Epithelial cell of alveolus of lung (primary cell): ENCODE measurements around the gene SH2D2A. TPM values are rescaled to one million over a fixed set of nuclear protein-coding genes. Genes with fewer than 3 reads are reported as not detected.

Source experiments
- total RNA-seq: library from RNA; depleted of rRNA; stranded (reverse); fragments of >200 nt; gene quantifications from 2 replicates; pipeline ENCODE4 v1.2.1, GENCODE V29; 2015

The SH2D2A gene
- total RNA-seq = 0.32 and 2.1 TPM in 2 replicates

DNA sequence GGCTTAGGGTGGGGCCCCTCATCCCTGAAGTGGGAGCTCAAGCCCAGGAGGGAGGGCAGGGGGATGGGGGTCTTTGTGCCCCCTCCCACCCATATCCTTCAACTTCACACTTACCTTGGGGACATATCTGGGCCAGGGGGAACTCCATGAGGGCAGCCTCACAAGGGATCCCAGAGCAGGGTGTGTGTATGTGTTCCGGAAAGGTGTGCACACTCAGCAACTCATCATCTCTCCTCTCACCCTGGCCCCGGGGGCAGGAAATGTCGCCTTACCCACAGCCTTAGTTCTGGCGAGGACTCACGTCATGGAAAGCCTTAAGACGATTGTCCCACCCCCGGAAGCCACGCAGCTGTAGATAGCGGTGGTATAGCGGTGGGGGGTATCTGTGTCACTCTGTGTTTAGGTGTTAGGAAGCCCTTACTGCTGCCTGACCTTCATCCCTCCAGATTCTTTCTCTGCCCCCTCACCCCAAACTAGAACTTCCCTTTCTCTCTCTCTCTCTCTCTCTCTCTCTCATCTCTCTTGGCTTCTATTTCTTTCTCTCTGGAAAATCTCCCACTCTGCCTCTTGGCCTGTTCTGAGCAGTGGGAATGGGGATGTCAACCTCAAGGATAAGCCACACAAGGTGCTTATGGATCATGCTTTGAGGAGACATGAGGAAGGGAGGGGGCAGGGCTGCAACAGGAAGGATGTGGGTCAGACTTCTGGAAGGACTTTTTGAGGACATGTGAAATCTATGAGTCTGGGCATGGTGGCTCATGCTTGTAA lies at the start of gene SH2D2A:
TSS of gene SH2D2A (minus strand) at position 288 of the 768 bp plus-strand sequence. CDS start at position 148, 140 bp downstream.

DNA sequence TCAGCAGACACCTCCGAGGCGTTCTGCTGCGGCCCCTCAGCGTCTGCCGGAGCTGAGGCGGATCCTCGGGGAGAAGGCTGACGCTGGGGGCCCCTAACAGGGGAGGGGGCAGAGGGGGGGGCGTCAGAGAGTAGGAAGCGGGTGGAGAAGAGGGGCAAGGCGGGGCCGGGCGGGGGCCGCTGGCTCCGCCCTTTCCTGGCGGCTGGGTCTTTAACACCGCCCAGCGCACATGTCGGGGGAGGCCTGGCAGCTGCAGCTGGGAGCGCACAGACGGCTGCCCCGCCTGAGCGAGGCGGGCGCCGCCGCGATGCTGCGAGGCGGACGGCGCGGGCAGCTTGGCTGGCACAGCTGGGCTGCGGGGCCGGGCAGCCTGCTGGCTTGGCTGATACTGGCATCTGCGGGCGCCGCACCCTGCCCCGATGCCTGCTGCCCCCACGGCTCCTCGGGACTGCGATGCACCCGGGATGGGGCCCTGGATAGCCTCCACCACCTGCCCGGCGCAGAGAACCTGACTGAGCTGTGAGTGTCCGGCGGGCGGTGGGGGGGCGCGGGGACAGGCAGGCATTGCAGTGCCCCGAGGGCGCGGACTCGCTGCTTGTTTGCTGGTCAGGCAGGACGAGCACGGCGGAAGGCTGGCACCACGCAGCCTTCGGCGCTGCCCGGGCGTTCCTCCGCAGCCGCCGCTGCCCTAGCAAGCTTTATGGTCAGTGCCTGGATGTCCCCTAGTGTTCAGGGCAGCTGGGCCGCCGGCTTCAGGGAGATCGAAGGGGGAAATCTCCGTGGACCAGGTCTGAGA lies 44.2 kb upstream of the SH2D2A start, which contains the start of gene NTRK1:
TSS of gene NTRK1 (plus strand) at position 238 of the 796 bp plus-strand sequence. CDS start at position 308, 70 bp downstream.

DNA sequence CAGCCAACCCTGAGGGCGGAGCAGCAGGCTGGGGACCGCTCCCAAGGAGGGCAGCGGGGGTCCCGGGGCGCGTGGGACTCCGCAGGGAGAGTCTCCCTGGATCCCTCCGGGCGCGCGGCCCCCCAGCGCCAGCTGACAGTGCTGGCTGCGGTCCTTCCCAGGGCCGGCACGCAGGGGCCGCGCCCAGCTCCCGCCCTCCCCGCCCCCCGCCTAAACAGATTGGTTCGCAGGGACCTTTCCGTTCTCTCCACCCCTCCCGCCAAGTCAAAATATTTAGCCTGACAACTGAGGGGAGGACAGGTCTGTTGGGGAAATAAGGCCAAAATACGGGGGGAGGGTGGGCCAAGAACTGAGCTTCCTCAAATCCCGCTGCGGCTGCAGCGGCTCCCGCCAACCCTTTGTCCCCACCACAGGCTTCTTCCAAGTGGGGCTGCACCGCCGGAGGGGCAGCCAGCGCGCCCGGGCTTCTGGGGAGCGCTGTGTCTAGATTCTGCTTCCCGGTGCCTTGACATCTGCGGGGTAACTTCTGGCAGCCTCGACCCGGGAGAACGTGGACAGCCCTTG lies 42.4 kb upstream of the SH2D2A start, which contains the start of gene INSRR:
TSS of gene INSRR (minus strand) at position 159 of the 564 bp plus-strand sequence. CDS start 496 bp downstream, outside the sequence.

DNA sequence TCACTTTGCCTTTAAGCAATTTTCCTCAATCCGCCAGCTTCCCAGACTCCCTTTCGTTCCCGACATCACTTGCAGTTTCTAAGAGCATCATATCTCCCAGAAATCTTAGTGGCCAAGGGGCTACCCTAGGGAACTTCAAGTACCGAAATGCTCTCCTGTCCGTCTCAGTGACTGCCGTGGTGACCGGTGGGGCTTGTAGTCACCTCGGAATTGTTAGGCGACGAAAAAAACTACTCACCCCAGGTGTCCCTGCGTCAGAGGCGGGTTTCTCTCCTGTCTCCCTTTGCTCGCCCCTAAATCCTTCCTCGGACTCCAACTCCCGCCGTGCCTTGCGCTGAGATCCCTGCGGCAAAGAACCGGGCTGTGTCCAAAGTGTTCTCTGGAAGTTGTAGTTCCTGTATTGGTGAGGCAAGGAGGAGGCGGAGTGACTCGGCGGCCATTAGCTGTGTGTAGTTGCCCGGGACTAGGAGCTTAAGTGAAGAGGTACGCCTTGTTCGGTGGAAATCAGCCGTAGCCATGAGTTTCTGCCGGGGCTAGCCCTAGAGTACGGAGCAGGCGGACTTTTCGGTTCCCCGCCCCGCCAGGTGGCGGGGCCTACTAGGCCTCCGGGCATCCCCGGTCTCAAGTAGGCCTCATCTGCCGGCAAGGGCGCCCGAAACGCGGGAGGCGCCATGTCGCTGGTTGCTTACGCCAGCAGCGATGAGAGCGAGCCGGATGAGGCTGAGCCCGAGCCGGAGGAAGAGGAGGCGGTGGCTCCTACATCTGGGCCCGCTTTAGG lies 49.4 kb downstream of the SH2D2A start, which contains the start of gene PRCC:
TSS of gene PRCC (plus strand) at position 435 of the 778 bp plus-strand sequence. CDS start at position 672, 237 bp downstream.

Other genes with a start within 250 kb of the SH2D2A start
- 4.2 and 22.8 TPM in 2 replicates for gene IQGAP3, start 244.3 kb downstream of the SH2D2A start, total RNA-seq
- gene TTC24, start 237.1 kb downstream of the SH2D2A start, total RNA-seq = not detected in 2 replicates
- 70.1 and 93.0 TPM in 2 replicates for gene NAXE, start 225.1 kb downstream of the SH2D2A start, total RNA-seq
- 4.0 and 11.4 TPM in 2 replicates for gene GPATCH4, start 215.4 kb downstream of the SH2D2A start, total RNA-seq
- 1.9 TPM in 1 of 2 replicates, not detected in the other for gene HAPLN2, start 197.4 kb downstream of the SH2D2A start, total RNA-seq
- not detected in 2 replicates for gene BCAN, start 174.7 kb downstream of the SH2D2A start, total RNA-seq
- gene NES, start 139.4 kb downstream of the SH2D2A start, total RNA-seq = 34.3 and 110 TPM in 2 replicates
- gene CRABP2, start 111.3 kb downstream of the SH2D2A start, total RNA-seq = 38.1 and 68.6 TPM in 2 replicates
- 11.1 and 19.9 TPM in 2 replicates for gene METTL25B, start 88.4 kb downstream of the SH2D2A start, total RNA-seq
- gene ISG20L2, start 88.1 kb downstream of the SH2D2A start, total RNA-seq = 17.2 and 18.0 TPM in 2 replicates
- 52.1 and 67.7 TPM in 2 replicates for gene MRPL24, start 75.8 kb downstream of the SH2D2A start, total RNA-seq
- 186 and 249 TPM in 2 replicates for gene HDGF, start 65.2 kb downstream of the SH2D2A start, total RNA-seq
- 35.8 and 59.0 TPM in 2 replicates for gene PRCC, start 49.3 kb downstream of the SH2D2A start, total RNA-seq
- gene INSRR, start 42.3 kb upstream of the SH2D2A start, total RNA-seq = not detected in 2 replicates
- gene NTRK1, start 44.0 kb upstream of the SH2D2A start, total RNA-seq = under 0.01 and 0.56 TPM in 2 replicates
- gene PEAR1, start 76.9 kb upstream of the SH2D2A start, total RNA-seq = 14.0 and 15.4 TPM in 2 replicates
- not detected in 2 replicates for gene LRRC71, start 103.8 kb upstream of the SH2D2A start, total RNA-seq
- 12.2 and 24.7 TPM in 2 replicates for gene ARHGEF11, start 228.9 kb upstream of the SH2D2A start, total RNA-seq